HCT116 (cell line): ENCODE results near the gene PACRG. TPM values are rescaled to one million over a fixed set of nuclear protein-coding genes. Genes with fewer than 3 reads are reported as not detected.
A peak's percentile ranks its signal among the peaks of the same experiment; 100 is the strongest.

Experiments
- ATAC-seq: fragments of 200-7000 bp; cut with Tn5 transposase; 2 replicates; pipeline ENCODE4 v1.9.1; 2020; ENCODE audit warnings: mild to moderate bottlenecking, moderate library complexity
- BruUV-seq: library from RNA; stranded (reverse); fragments of 400-500 nt; replicated peaks from 2 replicates; lab custom pipeline; 2021; lab: Mats Ljungman, UMichigan
- CTCF ChIA-PET: fragments of 300-600 bp; sonication (Branson Sonifier 250); formaldehyde crosslinking; loops from one replicate; lab custom pipeline; 2021; ENCODE audit warnings: antibody characterized with exemption; lab: Charles Lee
- POLR2A ChIA-PET: fragments of 300-600, 350-600 bp; sonication (Branson Sonifier 250); formaldehyde crosslinking; loops from one replicate; lab custom pipeline; 2021; ENCODE audit warnings: antibody characterized with exemption; lab: Charles Lee
- RAD21 ChIA-PET, 2 experiments: fragments of 300-600 bp; sonication (Branson Sonifier 250); formaldehyde crosslinking; loops; one replicate each; lab custom pipeline; 2023; ENCODE audit warnings: low total read pairs in 2 of 2; ENCODE audit not compliant: uncharacterized antibody in 2 of 2, unreplicated experiment in 2 of 2, low non-redundant PET in 1 of 2; lab: Charles Lee
- DNase-seq: peaks from one replicate; pipeline ENCODE4 v3.0.0-alpha.2; 2010; ENCODE audit warnings: low read depth, low spot score
- H2AFZ ChIP-seq: fragments of 200-600 bp; shearing (Covaris generic), sonication (generic); 2 replicates; pipeline ENCODE4 v1.6.1; 2017; ENCODE audit warnings: low read depth, mixed run types, mixed read lengths, antibody characterized with exemption, low read length; ENCODE audit not compliant: poor library complexity, severe bottlenecking
- H3K27ac ChIP-seq: 2 replicates; pipeline ENCODE4 v1.5.1; 2012; ENCODE audit warnings: low read depth, low read length
- H3K27me3 ChIP-seq: fragments of 200-600 bp; sonication (generic); 2 replicates; pipeline ENCODE4 v1.6.1; 2016; ENCODE audit warnings: mixed run types, low read length, mixed read lengths; ENCODE audit not compliant: insufficient read depth
- H3K36me3 ChIP-seq, 2 experiments: fragments of 200-500 bp in 1 of 2; fragments of 200-600 bp in 1 of 2; sonication (Bioruptor generic) in 1 of 2; sonication (generic) in 1 of 2; 2 replicates each; pipeline versions ENCODE4 v1.5.1 to v1.6.1; 2014 to 2016; ENCODE audit warnings: low read length in 2 of 2, inconsistent platforms in 1 of 2, mixed read lengths in 1 of 2, mixed run types in 1 of 2; ENCODE audit not compliant: insufficient read depth in 2 of 2, control insufficient read depth in 1 of 2
- H3K4me1 ChIP-seq, 2 experiments: fragments of 200-600 bp in 1 of 2; sonication (generic) in 1 of 2; 2 replicates each; pipeline versions ENCODE4 v1.5.1 to v1.6.1; 2012 to 2017; ENCODE audit warnings: low read length in 2 of 2, inconsistent platforms in 1 of 2, mild to moderate bottlenecking in 1 of 2, mixed read lengths in 1 of 2, mixed run types in 1 of 2, moderate library complexity in 1 of 2; ENCODE audit not compliant: insufficient read depth in 2 of 2, control insufficient read depth in 1 of 2
- H3K4me2 ChIP-seq: fragments of 200-600 bp; sonication (generic); 2 replicates; pipeline ENCODE4 v1.6.1; 2017; ENCODE audit warnings: mixed run types, low read length, mixed read lengths
- H3K4me3 ChIP-seq, 2 experiments: fragments of 200-600 bp in 1 of 2; sonication (generic) in 1 of 2; replicated peaks in 1 of 2; 2 replicates each; pipeline ENCODE4 v1.5.1; 2011 to 2016; ENCODE audit warnings: low read length in 2 of 2, control low read depth in 1 of 2, low read depth in 1 of 2, mild to moderate bottlenecking in 1 of 2, mixed read lengths in 1 of 2, mixed run types in 1 of 2
- H3K79me2 ChIP-seq: fragments of 200-600 bp; sonication (generic); 2 replicates; pipeline ENCODE4 v1.6.1; 2017; ENCODE audit warnings: mild to moderate bottlenecking, mixed run types, low read length, moderate library complexity, mixed read lengths; ENCODE audit not compliant: insufficient read depth
- H3K9ac ChIP-seq: fragments of 200-600 bp; sonication (generic); 2 replicates; pipeline ENCODE4 v1.6.1; 2016; ENCODE audit warnings: low read length, mixed read lengths
- H3K9me2 ChIP-seq: fragments of 200-600 bp; sonication (generic), shearing (Covaris generic); 2 replicates; pipeline ENCODE4 v1.6.1; 2017; ENCODE audit warnings: mixed run types, mild to moderate bottlenecking, moderate library complexity; ENCODE audit not compliant: insufficient read depth
- H3K9me3 ChIP-seq, 2 experiments: fragments of 200-500 bp in 1 of 2; fragments of 200-600 bp in 1 of 2; sonication (Bioruptor generic) in 1 of 2; sonication (generic) in 1 of 2; 2 replicates each; pipeline ENCODE4 v1.6.1; 2014 to 2017; ENCODE audit warnings: low read length in 2 of 2, mixed read lengths in 2 of 2, inconsistent platforms in 1 of 2, low read depth in 1 of 2, mild to moderate bottlenecking in 1 of 2, mixed run types in 1 of 2, moderate library complexity in 1 of 2; ENCODE audit not compliant: control insufficient read depth in 1 of 2, insufficient read depth in 1 of 2
- H4K20me1 ChIP-seq: fragments of 200-600 bp; sonication (generic), shearing (Covaris generic); 2 replicates; pipeline ENCODE4 v1.6.1; 2017; ENCODE audit warnings: mixed run types, mild to moderate bottlenecking, moderate library complexity; ENCODE audit not compliant: insufficient read depth
- ATF3 ChIP-seq: IDR thresholded peaks from 2 replicates; pipeline ENCODE4 v1.6.1; 2012
- CBX3 ChIP-seq: IDR thresholded peaks from 2 replicates; pipeline ENCODE4 v1.6.1; 2012; ENCODE audit warnings: low read depth
- EGR1 ChIP-seq: IDR thresholded peaks from 2 replicates; pipeline ENCODE4 v1.6.1; 2012; ENCODE audit warnings: low read depth
- ELF1 ChIP-seq: IDR thresholded peaks from 2 replicates; pipeline ENCODE4 v1.6.1; 2012; ENCODE audit warnings: low read depth, borderline replicate concordance
- EZH2 ChIP-seq: fragments of 200-600 bp; sonication (generic); IDR thresholded peaks from 2 replicates; pipeline ENCODE4 v1.6.1; 2017; ENCODE audit warnings: antibody characterized with exemption, mixed run types
- FOSL1 ChIP-seq: IDR thresholded peaks from 2 replicates; pipeline ENCODE4 v1.6.1; 2012; ENCODE audit warnings: low read depth
- JUND ChIP-seq: IDR thresholded peaks from 2 replicates; pipeline ENCODE4 v1.6.1; 2012
- POLR2AphosphoS5 ChIP-seq: IDR thresholded peaks from 2 replicates; pipeline ENCODE4 v1.6.1; 2011; ENCODE audit warnings: mild to moderate bottlenecking, low read depth, low read length, moderate library complexity
- RAD21 ChIP-seq: IDR thresholded peaks from 2 replicates; pipeline ENCODE4 v1.6.1; 2012; ENCODE audit warnings: low read depth, mild to moderate bottlenecking
- SP1 ChIP-seq: IDR thresholded peaks from 2 replicates; pipeline ENCODE4 v1.6.1; 2012; ENCODE audit warnings: low read depth
- TCF7L2 ChIP-seq: IDR thresholded peaks from 2 replicates; pipeline ENCODE4 v1.7.0; 2011; ENCODE audit warnings: borderline replicate concordance, inconsistent platforms; ENCODE audit not compliant: insufficient read depth, insufficient read length; ENCODE audit errors: extremely low read depth
- ZBTB33 ChIP-seq: IDR thresholded peaks from 2 replicates; pipeline ENCODE4 v1.6.1; 2011; ENCODE audit warnings: mild to moderate bottlenecking, low read length, moderate library complexity; ENCODE audit not compliant: insufficient replicate concordance; ENCODE audit errors: extremely low read depth
- ZFX ChIP-seq: fragments of 450-650 bp; IDR thresholded peaks from 2 replicates; pipeline ENCODE4 v1.6.1; 2017
- ZNF274 ChIP-seq: fragments of 200-500 bp; sonication (Bioruptor generic); IDR thresholded peaks from 2 replicates; pipeline ENCODE4 v1.6.1; 2014; ENCODE audit warnings: mild to moderate bottlenecking, low read depth, low read length, inconsistent platforms
- intact Hi-C: fragments of 100-400 bp; cut with micrococcal nuclease; formaldehyde crosslinking; loops from 2 replicates; pipeline ENCODE4 v1.10.0; 2022
- total RNA-seq: library from RNA; stranded (reverse); gene quantifications from one replicate; pipeline ENCODE4 v1.2.1, GENCODE V29; 2021; ENCODE audit not compliant: unreplicated experiment
- TF ChIP-seq, protein P1 (sequence below), 3 experiments: fragments of 200-600 bp in 1 of 3; sonication (generic) in 1 of 3; IDR thresholded peaks in 2 of 3; conservative IDR thresholded peaks in 1 of 3; 2 replicates each; pipeline ENCODE4 v1.5.1; 2012 to 2017; ENCODE audit warnings: low read depth in 2 of 3, low read length in 2 of 3, antibody characterized with exemption in 1 of 3, borderline replicate concordance in 1 of 3, control low read depth in 1 of 3, mild to moderate bottlenecking in 1 of 3, mixed read lengths in 1 of 3, mixed run types in 1 of 3, moderate library complexity in 1 of 3; ENCODE audit not compliant: insufficient read depth in 1 of 3
- TF ChIP-seq, protein P2 (sequence below): IDR thresholded peaks from 2 replicates; pipeline ENCODE4 v1.6.1; 2012

The PACRG gene
- total RNA-seq, 1 experiment from 2014 or later: 0.71 TPM

- ChIA-PET RAD21 (no interaction called here), CTCF (no interaction called here), POLR2A (no interaction called here)
- BruUV-seq: no TSS peak
- H3K27me3 ChIP-seq: no peaks in the 10 kb centered on the region
- H3K9me3 ChIP-seq: no peaks in the 10 kb centered on the region
- no peak overlapping the region for H3K4me2 ChIP-seq
- H3K9ac ChIP-seq: no peak overlapping the region
- no peaks in the 10 kb centered on the region for H3K4me1 ChIP-seq
- no peaks in the 10 kb centered on the region for H4K20me1 ChIP-seq
- H3K9me2 ChIP-seq: no peaks in the 10 kb centered on the region
- no peaks in the 10 kb centered on the region for H3K36me3 ChIP-seq
- no peak overlapping the region for H2AFZ ChIP-seq
- TF ChIP-seq, protein P1, sequence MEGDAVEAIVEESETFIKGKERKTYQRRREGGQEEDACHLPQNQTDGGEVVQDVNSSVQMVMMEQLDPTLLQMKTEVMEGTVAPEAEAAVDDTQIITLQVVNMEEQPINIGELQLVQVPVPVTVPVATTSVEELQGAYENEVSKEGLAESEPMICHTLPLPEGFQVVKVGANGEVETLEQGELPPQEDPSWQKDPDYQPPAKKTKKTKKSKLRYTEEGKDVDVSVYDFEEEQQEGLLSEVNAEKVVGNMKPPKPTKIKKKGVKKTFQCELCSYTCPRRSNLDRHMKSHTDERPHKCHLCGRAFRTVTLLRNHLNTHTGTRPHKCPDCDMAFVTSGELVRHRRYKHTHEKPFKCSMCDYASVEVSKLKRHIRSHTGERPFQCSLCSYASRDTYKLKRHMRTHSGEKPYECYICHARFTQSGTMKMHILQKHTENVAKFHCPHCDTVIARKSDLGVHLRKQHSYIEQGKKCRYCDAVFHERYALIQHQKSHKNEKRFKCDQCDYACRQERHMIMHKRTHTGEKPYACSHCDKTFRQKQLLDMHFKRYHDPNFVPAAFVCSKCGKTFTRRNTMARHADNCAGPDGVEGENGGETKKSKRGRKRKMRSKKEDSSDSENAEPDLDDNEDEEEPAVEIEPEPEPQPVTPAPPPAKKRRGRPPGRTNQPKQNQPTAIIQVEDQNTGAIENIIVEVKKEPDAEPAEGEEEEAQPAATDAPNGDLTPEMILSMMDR (IDR thresholded peaks at IDR 0.05 in 2 of 3, conservative IDR thresholded peaks at IDR 0.05 in 1 of 3; ENCODE audit: borderline replicate concordance in 1 of 3, insufficient read depth in 1 of 3, low read depth in 2 of 3, low read length in 2 of 3): no peak
- no peak for TF ChIP-seq EZH2
- TF ChIP-seq ELF1: no peak
- TF ChIP-seq ATF3: no peak
- DNase-seq: no peak
- no peaks in the 10 kb centered on the region for H3K79me2 ChIP-seq
- peak; percentile 62 for ATAC-seq
- no peak overlapping the region for H3K4me3 ChIP-seq
- intact Hi-C loops: no loop called here
- no peak overlapping the region for H3K27ac ChIP-seq
Observed at GRCh38 chr6:163133017-163133416, 405.2 kb downstream of the PACRG start.

GRCh38 chr6:163133691-163134090 lies 405.9 kb downstream of the PACRG start:
- intact Hi-C loops: no loop called here
- CTCF ChIA-PET: no interaction called here
- no peaks in the 10 kb centered on the region for H3K4me1 ChIP-seq
- H3K27ac ChIP-seq: no peak overlapping the region
- ATAC-seq (no peak), DNase-seq (no peak)
- no TSS peak for BruUV-seq
- no peaks in the 10 kb centered on the region for H3K27me3 ChIP-seq
- H3K9me3 ChIP-seq: no peaks in the 10 kb centered on the region
- POLR2A ChIA-PET: no interaction called here
- no peak overlapping the region for H3K4me2 ChIP-seq
- H3K79me2 ChIP-seq: no peaks in the 10 kb centered on the region
- no peak overlapping the region for H3K9ac ChIP-seq
- H2AFZ ChIP-seq: no peak overlapping the region
- RAD21 ChIA-PET: no interaction called here
- H3K4me3 ChIP-seq: no peak overlapping the region
- no peaks in the 10 kb centered on the region for H4K20me1 ChIP-seq
- H3K36me3 ChIP-seq: no peaks in the 10 kb centered on the region
- H3K9me2 ChIP-seq: no peaks in the 10 kb centered on the region
- TF ChIP-seq, protein P2, sequence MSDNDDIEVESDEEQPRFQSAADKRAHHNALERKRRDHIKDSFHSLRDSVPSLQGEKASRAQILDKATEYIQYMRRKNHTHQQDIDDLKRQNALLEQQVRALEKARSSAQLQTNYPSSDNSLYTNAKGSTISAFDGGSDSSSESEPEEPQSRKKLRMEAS: no peak
- TF ChIP-seq ATF3 (no peak), EGR1 (no peak), ZNF274 (no peak), TCF7L2 (no peak), RAD21 (no peak), ELF1 (no peak), ZFX (no peak), CBX3 (no peak), ZBTB33 (no peak), POLR2AphosphoS5 (no peak), FOSL1 (no peak), SP1 (no peak), JUND (no peak)
